Upper lobe of left lung (tissue), 6 donors: ENCODE data around the gene PCDHGA3. TPM values are rescaled to one million over a fixed set of nuclear protein-coding genes. Genes with fewer than 3 reads are reported as not detected.
"Not testable (repeated sequence)": the region's sequence is repeated elsewhere in the genome, so short reads cannot be mapped to it uniquely, and the experiment has no call there.

Experiments used
- ATAC-seq, 2 donors: fragments of 200-7000 bp; cut with Tn5 transposase; one replicate each; pipeline ENCODE4 v1.9.1; 2022; ENCODE audit warnings: mild to moderate bottlenecking in 2 of 2, moderate library complexity in 2 of 2; ENCODE audit not compliant: low FRiP score in 2 of 2
- DNase-seq, 2 donors: peaks; one replicate each; pipeline ENCODE4 v3.0.0-alpha.2; 2019 to 2020
- H3K27ac ChIP-seq, 4 donors: fragments of 200-600 bp; sonication (generic); one replicate each; pipeline ENCODE4 v1.5.1; 2016 to 2019
- H3K27me3 ChIP-seq, 4 donors: fragments of 200-600 bp; sonication (generic); one replicate each; pipeline ENCODE4 v1.5.1; 2017 to 2019
- H3K36me3 ChIP-seq, 4 donors: fragments of 200-600 bp; sonication (generic); one replicate each; pipeline ENCODE4 v1.5.1; 2016 to 2019
- H3K4me1 ChIP-seq, 4 donors: fragments of 200-600 bp; sonication (generic); one replicate each; pipeline ENCODE4 v1.5.1; 2018 to 2019
- H3K4me3 ChIP-seq, 4 donors: fragments of 200-600 bp; sonication (generic); one replicate each; pipeline ENCODE4 v1.5.1; 2017 to 2019; ENCODE audit warnings: mild to moderate bottlenecking in 2 of 4, moderate library complexity in 1 of 4
- H3K9me3 ChIP-seq, 4 donors: fragments of 200-600 bp; sonication (generic); one replicate each; pipeline ENCODE4 v1.5.1; 2018 to 2019
- CTCF ChIP-seq, 6 experiments: fragments of 450-650 bp in 4 of 6; fragments of 200-600 bp in 2 of 6; sonication (generic) in 2 of 6; IDR thresholded peaks; one replicate each; pipeline ENCODE4 v1.5.1; 2016 to 2019; ENCODE audit warnings: antibody characterized with exemption in 6 of 6
- EP300 ChIP-seq, 4 donors: sonication (generic); formaldehyde crosslinking; IDR thresholded peaks; one replicate each; pipeline ENCODE4 v1.5.1; 2017; ENCODE audit warnings: antibody characterized with exemption in 4 of 4, control low read depth in 2 of 4
- POLR2A ChIP-seq, 4 donors: fragments of 450-650 bp; IDR thresholded peaks; one replicate each; pipeline ENCODE4 v1.5.1; 2016 to 2017; ENCODE audit warnings: antibody characterized with exemption in 4 of 4, mild to moderate bottlenecking in 2 of 4
- POLR2AphosphoS5 ChIP-seq, 2 donors: sonication (generic); formaldehyde crosslinking; IDR thresholded peaks; one replicate each; pipeline ENCODE4 v1.5.1; 2017; ENCODE audit warnings: antibody characterized with exemption in 2 of 2
- WGBS, 2 donors: methylation state at CpG; one replicate each; pipeline ENCODE4 v1.1.5; 2017 to 2018; 5-methylcytosine and 5-hydroxymethylcytosine counted together
- total RNA-seq, 6 donors: library from RNA; depleted of rRNA in 4 of 6; stranded (reverse); fragments of >200 nt in 4 of 6; gene quantifications; one replicate each; pipeline versions ENCODE4 v1.1.0 to v1.2.1, GENCODE V29; 2016 to 2021
- donor health status: DM: no; HTN: no; CAD: no; lungs with moderate emphysema.
- donor health status: DM: no; HTN: yes; CAD: no; lungs with severe emphysema.

The PCDHGA3 gene
- total RNA-seq: 1 to 10 TPM in 4 of 6 donors, under 1 TPM in 2; 0.80 to 2.1 (median 1.7) TPM

DNA sequence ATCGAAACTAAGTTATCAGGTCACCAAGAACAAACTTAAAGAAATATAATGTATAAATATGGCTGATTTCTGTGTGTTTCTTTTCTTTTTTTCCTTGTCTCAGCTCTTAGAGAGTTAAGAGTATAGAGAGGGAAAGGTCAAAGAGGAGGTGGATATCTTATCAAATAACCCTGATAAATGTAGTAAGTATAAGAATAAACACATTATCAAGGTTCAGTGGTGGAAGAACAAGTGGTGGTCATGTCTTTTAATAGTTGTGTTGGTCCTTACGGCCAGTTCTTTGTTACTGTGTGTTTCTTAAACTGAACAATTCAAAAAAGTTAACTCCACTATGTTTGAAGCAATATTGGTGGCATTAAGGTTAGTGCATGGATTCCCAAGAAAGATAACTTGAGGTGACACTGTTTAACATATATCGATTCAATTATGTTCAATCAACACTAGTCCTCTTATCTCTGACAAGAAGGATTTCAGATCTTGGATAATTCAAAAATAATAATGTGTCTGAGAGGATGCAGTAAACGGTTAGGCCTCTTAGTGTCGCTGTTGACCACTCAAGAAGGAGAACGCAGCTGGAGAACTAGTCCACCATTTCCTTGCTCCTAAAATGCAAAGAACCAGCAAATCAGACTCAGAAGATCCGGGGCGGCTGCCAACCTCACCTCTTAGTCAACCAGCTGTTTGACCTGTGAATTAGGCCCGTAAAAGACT lies at the start of gene PCDHGA3:
TSS of gene PCDHGA3 (plus strand) at position 588 of the 711 bp plus-strand sequence. CDS start 205 bp downstream, outside the sequence.
- no peaks in the 10 kb centered on the region for H3K4me1 ChIP-seq
- peak within 1 kb of the TSS in 2 of 4 donors; percentile 5 to 19 for H3K4me3 ChIP-seq
- DNase-seq (no peak), ATAC-seq (no peak)
- H3K27me3 ChIP-seq: no peaks in the 10 kb centered on the region
- 25 to 31% methylated on average over 9 of the region's 9 CpGs for WGBS, 2 donors
- H3K9me3 ChIP-seq: peaks cover 27 to 84% (median 52%) of the 10 kb centered on the region in 4 donors
- H3K27ac ChIP-seq: no peak within 1 kb of the TSS
- no peaks in the 10 kb centered on the region for H3K36me3 ChIP-seq
- no peak for TF ChIP-seq POLR2AphosphoS5 (IDR thresholded peaks at IDR 0.05)
- peak in 1 of 6 experiments; percentile 12 for TF ChIP-seq CTCF (IDR thresholded peaks at IDR 0.05)

GRCh38 chr5:141298376-141298775 lies 45.3 kb upstream of the PCDHGA3 start:
- no peaks in the 10 kb centered on the region for H3K27me3 ChIP-seq
- H3K9me3 ChIP-seq: peaks cover 53 to 99% (median 89%) of the 10 kb centered on the region in 4 donors
- no peak for ATAC-seq
- TF ChIP-seq POLR2A (IDR thresholded peaks at IDR 0.05) (no peak), POLR2AphosphoS5 (IDR thresholded peaks at IDR 0.05) (no peak), EP300 (IDR thresholded peaks at IDR 0.05) (no peak), CTCF (IDR thresholded peaks at IDR 0.05) (no peak)
- no peak overlapping the region for H3K27ac ChIP-seq
- no peaks in the 10 kb centered on the region for H3K4me1 ChIP-seq
- 87 to 88% methylated on average over 4 of the region's 4 CpGs for WGBS, 2 donors
- peaks cover 0 to 3% (median 0%) of the 10 kb centered on the region in 4 donors for H3K36me3 ChIP-seq
- no peak overlapping the region for H3K4me3 ChIP-seq
- DNase-seq: no peak

- no peaks in the 10 kb centered on the region for H3K4me1 ChIP-seq
- H3K27me3 ChIP-seq: no peaks in the 10 kb centered on the region
- ATAC-seq (no peak), DNase-seq (peak in 1 of 2 donors; percentile 67)
- no peak within 1 kb of the TSS for H3K27ac ChIP-seq
- H3K4me3 ChIP-seq: no peak within 1 kb of the TSS
- H3K36me3 ChIP-seq: no peaks in the 10 kb centered on the region
- peaks cover 78 to 99% (median 93%) of the 10 kb centered on the region in 4 donors for H3K9me3 ChIP-seq
- WGBS, 2 donors: 46 to 67% methylated on average over 21 to 25 of the region's 36 CpGs
- TF ChIP-seq POLR2A (IDR thresholded peaks at IDR 0.05): no peak
- no peak for TF ChIP-seq CTCF (IDR thresholded peaks at IDR 0.05)
- TF ChIP-seq POLR2AphosphoS5 (IDR thresholded peaks at IDR 0.05): no peak
- TF ChIP-seq EP300 (IDR thresholded peaks at IDR 0.05): no peak
These were observed 39.9 kb upstream of the PCDHGA3 start, which contains the start of gene SLC25A2 for GRCh38 chr5:141303756-141304155. TSS of gene SLC25A2 (minus strand) at chr5:141304049. CDS start at chr5:141303865, 184 bp downstream.

- Histone ChIP-seq H3K4me3 (no peak overlapping the region), H3K27ac (no peak overlapping the region), H3K4me1 (no peaks in the 10 kb centered on the region), H3K9me3 (peaks cover 69 to 99% (median 98%) of the 10 kb centered on the region in 4 donors), H3K36me3 (no peaks in the 10 kb centered on the region), H3K27me3 (no peaks in the 10 kb centered on the region)
- DNase-seq: no peak
- no peak for ATAC-seq
- WGBS, 2 donors: 96 to 100% methylated on average over 1 of the region's 1 CpG
- no peak for TF ChIP-seq EP300 (IDR thresholded peaks at IDR 0.05)
- TF ChIP-seq CTCF (IDR thresholded peaks at IDR 0.05): no peak
- no peak for TF ChIP-seq POLR2A (IDR thresholded peaks at IDR 0.05)
- no peak for TF ChIP-seq POLR2AphosphoS5 (IDR thresholded peaks at IDR 0.05)
These were observed 37.0 kb upstream of the PCDHGA3 start for GRCh38 chr5:141306630-141307029.

GRCh38 chr5:141313711-141314110 lies 29.9 kb upstream of the PCDHGA3 start:
- no peak overlapping the region for H3K4me3 ChIP-seq
- H3K27me3 ChIP-seq: no peaks in the 10 kb centered on the region
- DNase-seq (no peak), ATAC-seq (no peak)
- no peak overlapping the region for H3K27ac ChIP-seq
- H3K9me3 ChIP-seq: peaks cover 84 to 100% (median 99%) of the 10 kb centered on the region in 4 donors
- H3K36me3 ChIP-seq: peaks cover 0 to 32% (median 16%) of the 10 kb centered on the region in 4 donors
- H3K4me1 ChIP-seq: no peaks in the 10 kb centered on the region
- TF ChIP-seq EP300 (IDR thresholded peaks at IDR 0.05) (no peak), CTCF (IDR thresholded peaks at IDR 0.05) (no peak), POLR2AphosphoS5 (IDR thresholded peaks at IDR 0.05) (no peak), POLR2A (IDR thresholded peaks at IDR 0.05) (no peak)

DNA sequence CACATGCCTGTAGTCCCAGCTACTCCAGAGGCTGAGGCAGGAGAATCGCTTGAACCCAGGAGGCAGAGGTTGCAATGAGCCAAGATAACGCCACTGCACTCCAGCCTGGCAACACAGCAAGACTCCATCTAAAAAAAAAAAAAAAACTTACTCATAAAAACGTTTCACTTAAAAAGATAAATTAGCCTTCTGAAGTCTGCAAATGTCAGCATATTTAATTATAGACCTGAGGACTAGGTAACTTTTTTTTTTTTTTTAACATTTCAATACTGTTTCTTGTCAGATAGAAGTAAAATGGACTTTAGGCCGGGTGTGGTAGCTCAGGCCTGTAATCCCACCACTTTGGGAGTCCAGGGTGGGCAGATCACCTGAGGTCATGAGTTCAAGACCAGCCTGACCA lies 26.7 kb upstream of the PCDHGA3 start:
- ATAC-seq, H3K4me1 ChIP-seq, DNase-seq, H3K27me3 ChIP-seq, H3K27ac ChIP-seq, H3K4me3 ChIP-seq: not testable (repeated sequence)
- peaks cover 80 to 96% (median 94%) of the 10 kb centered on the region in 4 donors for H3K9me3 ChIP-seq
- H3K36me3 ChIP-seq: peaks cover 0 to 43% (median 20%) of the 10 kb centered on the region in 4 donors
- 84 to 89% methylated on average over 4 of the region's 4 CpGs for WGBS, 2 donors
